ENCODE data around the gene RNF187.

DNA sequence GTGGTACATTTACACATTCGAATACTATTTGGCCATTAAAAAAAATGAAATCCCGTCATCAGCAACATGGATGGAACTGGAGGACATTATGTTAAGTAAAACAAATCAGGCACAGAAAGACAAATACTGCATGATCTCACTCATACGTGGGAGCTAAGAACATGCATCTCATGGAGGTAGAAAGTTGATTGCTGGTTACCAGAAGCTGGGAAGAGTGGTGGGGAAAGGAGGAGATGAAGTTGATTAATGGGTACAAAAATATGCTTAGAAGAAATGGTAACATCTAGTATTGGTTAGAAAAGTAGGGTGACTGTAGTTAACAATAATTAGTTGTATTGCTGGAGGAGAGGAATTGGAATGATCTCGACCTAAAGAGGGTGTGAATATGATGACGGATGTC, 24.6 kb upstream of the RNF187 start:
- TF ChIP-seq CTCF (IDR thresholded peaks at IDR 0.05; ENCODE audit: poor library complexity) (no peak), EZH2phosphoT487 (IDR thresholded peaks at IDR 0.05; ENCODE audit: low read depth, severe bottlenecking, unreplicated experiment) (no peak), EZH2 (IDR thresholded peaks at IDR 0.05; ENCODE audit: borderline replicate concordance) (no peak)

Data from hepatocyte (in vitro differentiated cells).